ENCODE data around the gene KCNQ5.

The KCNQ5 gene

DNA sequence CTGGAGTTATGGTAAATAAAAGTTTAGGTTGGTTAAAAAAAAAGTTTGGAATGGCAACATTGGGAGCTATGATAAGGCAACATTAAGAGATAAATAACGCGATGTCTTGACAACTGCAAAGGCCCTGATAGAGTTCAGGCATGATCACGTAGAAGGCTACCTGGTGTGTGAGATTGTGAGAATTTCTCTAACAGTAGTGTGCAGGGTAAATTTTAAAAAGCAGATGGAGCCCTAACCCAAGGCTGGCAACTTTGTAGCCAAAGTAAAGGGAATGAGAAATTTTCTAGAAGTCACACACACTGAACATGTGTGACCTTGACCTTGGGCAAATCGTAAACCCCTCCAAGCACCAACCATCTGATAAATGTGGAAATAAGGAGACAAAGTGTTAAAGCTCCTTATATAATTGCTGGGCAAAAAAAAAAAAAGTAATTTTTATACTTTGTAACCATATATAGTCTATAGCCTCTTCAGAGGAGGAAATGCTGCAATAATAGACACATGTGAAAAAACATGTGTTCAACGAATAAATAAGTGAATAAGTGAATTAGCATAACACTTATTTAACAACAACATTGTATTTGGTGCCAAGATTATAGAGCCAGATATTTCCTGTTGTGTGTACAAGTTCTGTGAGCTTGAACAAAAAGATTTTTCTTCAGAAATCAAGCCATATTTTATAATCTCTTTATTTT, 18.2 kb downstream of the KCNQ5 start:
- DNase-seq (ENCODE audit: low spot score) = no peak
- TF ChIP-seq, protein P1, sequence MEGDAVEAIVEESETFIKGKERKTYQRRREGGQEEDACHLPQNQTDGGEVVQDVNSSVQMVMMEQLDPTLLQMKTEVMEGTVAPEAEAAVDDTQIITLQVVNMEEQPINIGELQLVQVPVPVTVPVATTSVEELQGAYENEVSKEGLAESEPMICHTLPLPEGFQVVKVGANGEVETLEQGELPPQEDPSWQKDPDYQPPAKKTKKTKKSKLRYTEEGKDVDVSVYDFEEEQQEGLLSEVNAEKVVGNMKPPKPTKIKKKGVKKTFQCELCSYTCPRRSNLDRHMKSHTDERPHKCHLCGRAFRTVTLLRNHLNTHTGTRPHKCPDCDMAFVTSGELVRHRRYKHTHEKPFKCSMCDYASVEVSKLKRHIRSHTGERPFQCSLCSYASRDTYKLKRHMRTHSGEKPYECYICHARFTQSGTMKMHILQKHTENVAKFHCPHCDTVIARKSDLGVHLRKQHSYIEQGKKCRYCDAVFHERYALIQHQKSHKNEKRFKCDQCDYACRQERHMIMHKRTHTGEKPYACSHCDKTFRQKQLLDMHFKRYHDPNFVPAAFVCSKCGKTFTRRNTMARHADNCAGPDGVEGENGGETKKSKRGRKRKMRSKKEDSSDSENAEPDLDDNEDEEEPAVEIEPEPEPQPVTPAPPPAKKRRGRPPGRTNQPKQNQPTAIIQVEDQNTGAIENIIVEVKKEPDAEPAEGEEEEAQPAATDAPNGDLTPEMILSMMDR (IDR thresholded peaks at IDR 0.05; ENCODE audit: extremely low read depth, missing control alignments) = no peak

- DNase-seq (ENCODE audit: low spot score) = no peak
- TF ChIP-seq, protein P1 (IDR thresholded peaks at IDR 0.05; ENCODE audit: extremely low read depth, missing control alignments) = no peak
Observed at GRCh38 chr6:72640615-72640930, 18.7 kb downstream of the KCNQ5 start.

GRCh38 chr6:72642435-72642834, 20.6 kb downstream of the KCNQ5 start:
- TF ChIP-seq, protein P1 (IDR thresholded peaks at IDR 0.05; ENCODE audit: extremely low read depth, missing control alignments) = no peak
- DNase-seq (ENCODE audit: low spot score) = no peak

- TF ChIP-seq, protein P1 (IDR thresholded peaks at IDR 0.05; ENCODE audit: extremely low read depth, missing control alignments) = peak; percentile 12
- DNase-seq (ENCODE audit: low spot score) = no peak
Observed at GRCh38 chr6:72643214-72643613, 21.4 kb downstream of the KCNQ5 start.

DNA sequence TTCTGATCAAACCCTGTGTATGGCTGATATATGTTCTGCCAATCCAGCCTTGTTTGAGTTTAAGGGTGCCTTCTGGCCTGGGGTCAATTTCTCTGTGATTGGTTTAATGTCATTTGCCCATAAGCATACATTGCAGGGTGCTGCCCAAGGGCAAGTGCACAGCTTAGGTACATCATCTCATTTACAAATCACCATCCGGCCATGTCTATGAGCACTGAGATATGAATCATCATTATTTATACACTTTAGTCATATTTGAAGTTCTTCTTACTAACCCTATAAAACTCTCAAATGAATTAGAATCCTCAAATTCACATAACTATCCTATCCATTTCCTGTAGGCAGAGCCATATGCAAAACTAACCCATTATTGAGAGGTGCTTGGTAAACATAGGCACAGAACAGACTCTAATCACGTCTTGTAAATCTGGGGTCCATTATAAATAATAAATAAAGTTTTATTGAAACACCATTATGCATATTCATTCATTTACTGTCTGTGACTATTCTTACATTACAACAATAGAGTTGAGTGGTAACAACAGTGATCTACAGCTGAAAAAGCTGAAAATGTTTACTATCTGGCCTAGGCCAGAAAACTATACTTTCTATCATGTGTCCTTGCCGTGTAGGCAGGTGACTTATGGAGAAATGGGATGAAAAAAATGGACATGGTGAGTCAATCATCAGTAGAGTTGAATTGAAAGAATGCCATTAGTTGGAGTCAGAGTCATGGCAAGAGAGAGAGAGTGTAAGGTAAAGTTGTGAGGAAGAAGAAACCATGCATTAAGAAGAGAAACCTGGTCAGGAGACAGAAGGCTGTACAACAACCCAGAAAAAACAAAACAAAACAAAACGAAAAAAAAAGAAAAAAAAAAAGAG, 25.0 kb downstream of the KCNQ5 start:
- DNase-seq (ENCODE audit: low spot score) = no peak
- TF ChIP-seq, protein P1 (IDR thresholded peaks at IDR 0.05; ENCODE audit: extremely low read depth, missing control alignments) = no peak

DNA sequence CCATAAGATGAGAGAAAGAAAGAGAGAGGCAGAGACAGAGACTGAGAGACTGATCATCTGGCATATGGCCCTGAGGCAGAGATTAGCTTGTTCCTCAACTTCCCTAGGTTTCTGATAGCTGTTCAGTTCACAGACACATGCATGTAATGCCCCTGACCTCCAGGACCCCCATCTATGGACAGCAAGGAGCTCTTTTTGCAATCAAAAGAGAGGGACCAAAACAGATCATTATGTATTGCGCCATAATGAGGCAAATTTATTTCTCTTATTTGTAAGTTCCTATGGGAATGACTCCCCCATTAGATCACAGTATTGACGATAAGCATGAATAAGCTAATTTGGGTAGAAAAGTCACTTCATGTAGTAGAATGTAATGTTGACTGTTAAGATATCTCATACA, 25.6 kb downstream of the KCNQ5 start:
- TF ChIP-seq, protein P1 (IDR thresholded peaks at IDR 0.05; ENCODE audit: extremely low read depth, missing control alignments) = no peak
- DNase-seq (ENCODE audit: low spot score) = no peak
